ENCODE measurements around the gene ASTN2. TPM values are rescaled to one million over a fixed set of nuclear protein-coding genes. Genes with fewer than 3 reads are reported as not detected.

The ASTN2 gene
- total and polyA plus RNA-seq, 4 donors: 0.57 to 2.9 (median 1.4) TPM

DNA sequence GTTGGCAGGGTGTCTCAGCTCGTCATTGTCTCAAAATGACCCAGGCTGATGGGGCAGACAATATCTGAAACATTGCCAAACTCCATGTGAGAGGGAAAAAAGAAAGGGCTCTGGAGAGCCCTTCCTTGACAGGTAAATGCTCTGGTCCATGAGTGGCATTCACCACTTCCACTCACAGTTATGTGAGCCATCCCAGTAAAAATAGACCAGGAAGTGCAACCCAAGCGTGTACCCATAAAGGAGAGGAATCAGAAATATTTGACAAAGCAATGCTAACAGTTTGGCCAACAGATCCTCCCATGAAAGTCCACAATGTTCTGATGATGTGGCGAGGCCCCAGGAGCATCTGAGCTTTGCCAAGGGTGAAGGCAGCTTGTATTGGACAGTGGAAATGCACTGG lies 49.4 kb downstream of the ASTN2 start:
- Histone ChIP-seq H3K9me3 (ENCODE audit: control insufficient read depth in 4 of 4, low read length in 3 of 4) (no peaks in the 10 kb centered on the region), H3K27me3 (ENCODE audit: control insufficient read depth in 4 of 4, insufficient read depth in 4 of 4, low read length in 3 of 4) (peaks cover 0 to 3% (median 0%) of the 10 kb centered on the region in 4 donors), H3K9ac (ENCODE audit: low read depth in 1 of 2, low read length in 2 of 2) (no peak overlapping the region), H3K4me3 (ENCODE audit: low read depth in 1 of 3, low read length in 3 of 3) (no peak overlapping the region), H3K4me1 (ENCODE audit: control insufficient read depth in 4 of 4, insufficient read depth in 4 of 4, low read length in 3 of 4) (no peaks in the 10 kb centered on the region), H3K36me3 (ENCODE audit: control insufficient read depth in 4 of 4, insufficient read depth in 3 of 4, low read depth in 1 of 4, low read length in 3 of 4) (no peaks in the 10 kb centered on the region), H3K27ac (ENCODE audit: low read depth in 1 of 2, low read length in 2 of 2) (no peak overlapping the region)
- TF ChIP-seq HNF4G (IDR thresholded peaks at IDR 0.05) (no peak), FOXA1 (IDR thresholded peaks at IDR 0.05) (no peak), SP1 (IDR thresholded peaks at IDR 0.05) (no peak), FOXA2 (IDR thresholded peaks at IDR 0.05) (no peak)
- TF ChIP-seq, protein P1, sequence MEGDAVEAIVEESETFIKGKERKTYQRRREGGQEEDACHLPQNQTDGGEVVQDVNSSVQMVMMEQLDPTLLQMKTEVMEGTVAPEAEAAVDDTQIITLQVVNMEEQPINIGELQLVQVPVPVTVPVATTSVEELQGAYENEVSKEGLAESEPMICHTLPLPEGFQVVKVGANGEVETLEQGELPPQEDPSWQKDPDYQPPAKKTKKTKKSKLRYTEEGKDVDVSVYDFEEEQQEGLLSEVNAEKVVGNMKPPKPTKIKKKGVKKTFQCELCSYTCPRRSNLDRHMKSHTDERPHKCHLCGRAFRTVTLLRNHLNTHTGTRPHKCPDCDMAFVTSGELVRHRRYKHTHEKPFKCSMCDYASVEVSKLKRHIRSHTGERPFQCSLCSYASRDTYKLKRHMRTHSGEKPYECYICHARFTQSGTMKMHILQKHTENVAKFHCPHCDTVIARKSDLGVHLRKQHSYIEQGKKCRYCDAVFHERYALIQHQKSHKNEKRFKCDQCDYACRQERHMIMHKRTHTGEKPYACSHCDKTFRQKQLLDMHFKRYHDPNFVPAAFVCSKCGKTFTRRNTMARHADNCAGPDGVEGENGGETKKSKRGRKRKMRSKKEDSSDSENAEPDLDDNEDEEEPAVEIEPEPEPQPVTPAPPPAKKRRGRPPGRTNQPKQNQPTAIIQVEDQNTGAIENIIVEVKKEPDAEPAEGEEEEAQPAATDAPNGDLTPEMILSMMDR (IDR thresholded peaks at IDR 0.05; ENCODE audit: low read depth, low read length, missing input control): no peak
- 74% methylated on average over 3 of the region's 3 CpGs for WGBS
- no peak for DNase-seq (ENCODE audit: low spot score)

DNA sequence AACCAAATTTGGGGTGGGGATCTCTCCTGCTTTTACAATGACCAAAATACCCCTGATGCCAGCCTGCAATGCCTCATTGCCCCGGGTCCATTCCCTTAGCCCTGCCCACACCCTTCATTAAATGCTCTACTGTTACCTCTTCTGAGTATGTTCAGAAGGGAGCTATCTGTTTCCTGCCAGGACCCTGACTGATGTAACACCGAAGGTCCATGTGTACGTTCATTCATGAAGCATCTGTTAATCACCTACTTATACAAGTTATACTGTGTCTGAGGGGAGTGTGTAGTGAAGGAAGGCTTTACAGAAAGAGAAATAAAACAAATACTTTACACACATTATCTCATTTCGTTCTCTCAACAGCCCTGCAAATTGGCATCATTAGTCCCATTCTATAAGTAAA lies 51.9 kb downstream of the ASTN2 start:
- 69% methylated on average over 4 of the region's 4 CpGs for WGBS
- Histone ChIP-seq H3K36me3 (ENCODE audit: control insufficient read depth in 4 of 4, insufficient read depth in 3 of 4, low read depth in 1 of 4, low read length in 3 of 4) (no peaks in the 10 kb centered on the region), H3K4me1 (ENCODE audit: control insufficient read depth in 4 of 4, insufficient read depth in 4 of 4, low read length in 3 of 4) (no peaks in the 10 kb centered on the region), H3K9me3 (ENCODE audit: control insufficient read depth in 4 of 4, low read length in 3 of 4) (no peaks in the 10 kb centered on the region), H3K9ac (ENCODE audit: low read depth in 1 of 2, low read length in 2 of 2) (no peak overlapping the region), H3K27ac (ENCODE audit: low read depth in 1 of 2, low read length in 2 of 2) (no peak overlapping the region), H3K27me3 (ENCODE audit: control insufficient read depth in 4 of 4, insufficient read depth in 4 of 4, low read length in 3 of 4) (peaks cover 0 to 3% (median 0%) of the 10 kb centered on the region in 4 donors), H3K4me3 (ENCODE audit: low read depth in 1 of 3, low read length in 3 of 3) (no peak overlapping the region)
- TF ChIP-seq, protein P2, sequence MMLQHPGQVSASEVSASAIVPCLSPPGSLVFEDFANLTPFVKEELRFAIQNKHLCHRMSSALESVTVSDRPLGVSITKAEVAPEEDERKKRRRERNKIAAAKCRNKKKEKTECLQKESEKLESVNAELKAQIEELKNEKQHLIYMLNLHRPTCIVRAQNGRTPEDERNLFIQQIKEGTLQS (IDR thresholded peaks at IDR 0.05): no peak
- no peak for TF ChIP-seq YY1 (IDR thresholded peaks at IDR 0.05)
- TF ChIP-seq, protein P3, sequence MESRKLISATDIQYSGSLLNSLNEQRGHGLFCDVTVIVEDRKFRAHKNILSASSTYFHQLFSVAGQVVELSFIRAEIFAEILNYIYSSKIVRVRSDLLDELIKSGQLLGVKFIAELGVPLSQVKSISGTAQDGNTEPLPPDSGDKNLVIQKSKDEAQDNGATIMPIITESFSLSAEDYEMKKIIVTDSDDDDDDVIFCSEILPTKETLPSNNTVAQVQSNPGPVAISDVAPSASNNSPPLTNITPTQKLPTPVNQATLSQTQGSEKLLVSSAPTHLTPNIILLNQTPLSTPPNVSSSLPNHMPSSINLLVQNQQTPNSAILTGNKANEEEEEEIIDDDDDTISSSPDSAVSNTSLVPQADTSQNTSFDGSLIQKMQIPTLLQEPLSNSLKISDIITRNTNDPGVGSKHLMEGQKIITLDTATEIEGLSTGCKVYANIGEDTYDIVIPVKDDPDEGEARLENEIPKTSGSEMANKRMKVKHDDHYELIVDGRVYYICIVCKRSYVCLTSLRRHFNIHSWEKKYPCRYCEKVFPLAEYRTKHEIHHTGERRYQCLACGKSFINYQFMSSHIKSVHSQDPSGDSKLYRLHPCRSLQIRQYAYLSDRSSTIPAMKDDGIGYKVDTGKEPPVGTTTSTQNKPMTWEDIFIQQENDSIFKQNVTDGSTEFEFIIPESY (IDR thresholded peaks at IDR 0.05): no peak
- TF ChIP-seq SP1 (IDR thresholded peaks at IDR 0.05): no peak
- TF ChIP-seq RAD21 (IDR thresholded peaks at IDR 0.05): no peak
- TF ChIP-seq EGR1 (IDR thresholded peaks at IDR 0.05; ENCODE audit: low read depth in 2 of 2): no peak
- TF ChIP-seq HNF4G (IDR thresholded peaks at IDR 0.05): no peak
- TF ChIP-seq, protein P4, sequence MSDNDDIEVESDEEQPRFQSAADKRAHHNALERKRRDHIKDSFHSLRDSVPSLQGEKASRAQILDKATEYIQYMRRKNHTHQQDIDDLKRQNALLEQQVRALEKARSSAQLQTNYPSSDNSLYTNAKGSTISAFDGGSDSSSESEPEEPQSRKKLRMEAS (IDR thresholded peaks at IDR 0.05): no peak
- no peak for TF ChIP-seq GABPA (IDR thresholded peaks at IDR 0.05 in 1 of 2, conservative IDR thresholded peaks at IDR 0.05 in 1 of 2)
- no peak for TF ChIP-seq TAF1 (conservative IDR thresholded peaks at IDR 0.05)
- TF ChIP-seq, protein P5, sequence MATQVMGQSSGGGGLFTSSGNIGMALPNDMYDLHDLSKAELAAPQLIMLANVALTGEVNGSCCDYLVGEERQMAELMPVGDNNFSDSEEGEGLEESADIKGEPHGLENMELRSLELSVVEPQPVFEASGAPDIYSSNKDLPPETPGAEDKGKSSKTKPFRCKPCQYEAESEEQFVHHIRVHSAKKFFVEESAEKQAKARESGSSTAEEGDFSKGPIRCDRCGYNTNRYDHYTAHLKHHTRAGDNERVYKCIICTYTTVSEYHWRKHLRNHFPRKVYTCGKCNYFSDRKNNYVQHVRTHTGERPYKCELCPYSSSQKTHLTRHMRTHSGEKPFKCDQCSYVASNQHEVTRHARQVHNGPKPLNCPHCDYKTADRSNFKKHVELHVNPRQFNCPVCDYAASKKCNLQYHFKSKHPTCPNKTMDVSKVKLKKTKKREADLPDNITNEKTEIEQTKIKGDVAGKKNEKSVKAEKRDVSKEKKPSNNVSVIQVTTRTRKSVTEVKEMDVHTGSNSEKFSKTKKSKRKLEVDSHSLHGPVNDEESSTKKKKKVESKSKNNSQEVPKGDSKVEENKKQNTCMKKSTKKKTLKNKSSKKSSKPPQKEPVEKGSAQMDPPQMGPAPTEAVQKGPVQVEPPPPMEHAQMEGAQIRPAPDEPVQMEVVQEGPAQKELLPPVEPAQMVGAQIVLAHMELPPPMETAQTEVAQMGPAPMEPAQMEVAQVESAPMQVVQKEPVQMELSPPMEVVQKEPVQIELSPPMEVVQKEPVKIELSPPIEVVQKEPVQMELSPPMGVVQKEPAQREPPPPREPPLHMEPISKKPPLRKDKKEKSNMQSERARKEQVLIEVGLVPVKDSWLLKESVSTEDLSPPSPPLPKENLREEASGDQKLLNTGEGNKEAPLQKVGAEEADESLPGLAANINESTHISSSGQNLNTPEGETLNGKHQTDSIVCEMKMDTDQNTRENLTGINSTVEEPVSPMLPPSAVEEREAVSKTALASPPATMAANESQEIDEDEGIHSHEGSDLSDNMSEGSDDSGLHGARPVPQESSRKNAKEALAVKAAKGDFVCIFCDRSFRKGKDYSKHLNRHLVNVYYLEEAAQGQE (IDR thresholded peaks at IDR 0.05): no peak
- no peak for TF ChIP-seq FOXA2 (IDR thresholded peaks at IDR 0.05)
- no peak for TF ChIP-seq NR2F2 (IDR thresholded peaks at IDR 0.05)
- TF ChIP-seq, protein P1 (IDR thresholded peaks at IDR 0.05; ENCODE audit: low read depth, low read length, missing input control): no peak
- no peak for TF ChIP-seq FOXA1 (IDR thresholded peaks at IDR 0.05)
- TF ChIP-seq JUND (IDR thresholded peaks at IDR 0.05): no peak
- TF ChIP-seq RXRA (IDR thresholded peaks at IDR 0.05): no peak
- no peak for DNase-seq (ENCODE audit: low spot score)

Measured in liver (tissue), 9 donors.